ENCODE results near the gene CHSY1. TPM values are rescaled to one million over a fixed set of nuclear protein-coding genes. Genes with fewer than 3 reads are reported as not detected.

The CHSY1 gene
- total and polyA plus RNA-seq, 10 of the 15 experiments (the other 5 are each of a cell fraction or from before 2014, with no cell fraction given) = 1.4 to 31.2 (median 10.5) TPM

DNA sequence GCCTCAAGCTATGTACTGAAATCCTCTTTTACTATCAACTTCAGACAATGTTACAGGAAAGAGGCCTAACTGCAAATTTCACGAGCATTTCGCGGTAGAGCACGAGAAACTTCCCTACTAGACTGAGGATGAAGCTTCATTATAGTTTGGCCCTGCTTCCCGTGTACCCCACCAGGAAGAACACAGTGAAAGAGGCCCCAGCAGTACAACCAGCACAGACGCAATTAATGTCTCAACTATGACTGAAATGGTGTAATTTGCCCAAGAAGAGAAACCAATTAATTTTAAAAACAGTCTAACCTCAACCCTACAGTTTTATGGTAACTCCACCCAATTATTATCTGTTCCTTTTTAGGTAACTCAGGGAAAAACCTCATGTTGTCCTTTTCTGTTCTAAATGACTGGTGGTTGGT is 12.1 kb downstream of the CHSY1 start (continued):
- TF ChIP-seq ZBED1 (IDR thresholded peaks at IDR 0.05; ENCODE audit: borderline replicate concordance) (no peak), DPF2 (IDR thresholded peaks at IDR 0.05) (0 out of 2 replicates have a peak, but pooled peaks have one; percentile 45)
- TF ChIP-seq, protein P1, sequence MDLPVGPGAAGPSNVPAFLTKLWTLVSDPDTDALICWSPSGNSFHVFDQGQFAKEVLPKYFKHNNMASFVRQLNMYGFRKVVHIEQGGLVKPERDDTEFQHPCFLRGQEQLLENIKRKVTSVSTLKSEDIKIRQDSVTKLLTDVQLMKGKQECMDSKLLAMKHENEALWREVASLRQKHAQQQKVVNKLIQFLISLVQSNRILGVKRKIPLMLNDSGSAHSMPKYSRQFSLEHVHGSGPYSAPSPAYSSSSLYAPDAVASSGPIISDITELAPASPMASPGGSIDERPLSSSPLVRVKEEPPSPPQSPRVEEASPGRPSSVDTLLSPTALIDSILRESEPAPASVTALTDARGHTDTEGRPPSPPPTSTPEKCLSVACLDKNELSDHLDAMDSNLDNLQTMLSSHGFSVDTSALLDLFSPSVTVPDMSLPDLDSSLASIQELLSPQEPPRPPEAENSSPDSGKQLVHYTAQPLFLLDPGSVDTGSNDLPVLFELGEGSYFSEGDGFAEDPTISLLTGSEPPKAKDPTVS (IDR thresholded peaks at IDR 0.05; ENCODE audit: low read depth, low read length) = no peak
- TF ChIP-seq, protein P2, sequence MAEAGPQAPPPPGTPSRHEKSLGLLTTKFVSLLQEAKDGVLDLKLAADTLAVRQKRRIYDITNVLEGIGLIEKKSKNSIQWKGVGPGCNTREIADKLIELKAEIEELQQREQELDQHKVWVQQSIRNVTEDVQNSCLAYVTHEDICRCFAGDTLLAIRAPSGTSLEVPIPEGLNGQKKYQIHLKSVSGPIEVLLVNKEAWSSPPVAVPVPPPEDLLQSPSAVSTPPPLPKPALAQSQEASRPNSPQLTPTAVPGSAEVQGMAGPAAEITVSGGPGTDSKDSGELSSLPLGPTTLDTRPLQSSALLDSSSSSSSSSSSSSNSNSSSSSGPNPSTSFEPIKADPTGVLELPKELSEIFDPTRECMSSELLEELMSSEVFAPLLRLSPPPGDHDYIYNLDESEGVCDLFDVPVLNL (IDR thresholded peaks at IDR 0.05; ENCODE audit: low read depth, low read length) = no peak
- TF ChIP-seq, protein P3, sequence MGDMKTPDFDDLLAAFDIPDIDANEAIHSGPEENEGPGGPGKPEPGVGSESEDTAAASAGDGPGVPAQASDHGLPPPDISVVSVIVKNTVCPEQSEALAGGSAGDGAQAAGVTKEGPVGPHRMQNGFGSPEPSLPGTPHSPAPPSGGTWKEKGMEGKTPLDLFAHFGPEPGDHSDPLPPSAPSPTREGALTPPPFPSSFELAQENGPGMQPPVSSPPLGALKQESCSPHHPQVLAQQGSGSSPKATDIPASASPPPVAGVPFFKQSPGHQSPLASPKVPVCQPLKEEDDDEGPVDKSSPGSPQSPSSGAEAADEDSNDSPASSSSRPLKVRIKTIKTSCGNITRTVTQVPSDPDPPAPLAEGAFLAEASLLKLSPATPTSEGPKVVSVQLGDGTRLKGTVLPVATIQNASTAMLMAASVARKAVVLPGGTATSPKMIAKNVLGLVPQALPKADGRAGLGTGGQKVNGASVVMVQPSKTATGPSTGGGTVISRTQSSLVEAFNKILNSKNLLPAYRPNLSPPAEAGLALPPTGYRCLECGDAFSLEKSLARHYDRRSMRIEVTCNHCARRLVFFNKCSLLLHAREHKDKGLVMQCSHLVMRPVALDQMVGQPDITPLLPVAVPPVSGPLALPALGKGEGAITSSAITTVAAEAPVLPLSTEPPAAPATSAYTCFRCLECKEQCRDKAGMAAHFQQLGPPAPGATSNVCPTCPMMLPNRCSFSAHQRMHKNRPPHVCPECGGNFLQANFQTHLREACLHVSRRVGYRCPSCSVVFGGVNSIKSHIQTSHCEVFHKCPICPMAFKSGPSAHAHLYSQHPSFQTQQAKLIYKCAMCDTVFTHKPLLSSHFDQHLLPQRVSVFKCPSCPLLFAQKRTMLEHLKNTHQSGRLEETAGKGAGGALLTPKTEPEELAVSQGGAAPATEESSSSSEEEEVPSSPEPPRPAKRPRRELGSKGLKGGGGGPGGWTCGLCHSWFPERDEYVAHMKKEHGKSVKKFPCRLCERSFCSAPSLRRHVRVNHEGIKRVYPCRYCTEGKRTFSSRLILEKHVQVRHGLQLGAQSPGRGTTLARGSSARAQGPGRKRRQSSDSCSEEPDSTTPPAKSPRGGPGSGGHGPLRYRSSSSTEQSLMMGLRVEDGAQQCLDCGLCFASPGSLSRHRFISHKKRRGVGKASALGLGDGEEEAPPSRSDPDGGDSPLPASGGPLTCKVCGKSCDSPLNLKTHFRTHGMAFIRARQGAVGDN (IDR thresholded peaks at IDR 0.05) = peak; percentile 71
- TF ChIP-seq, protein P4, sequence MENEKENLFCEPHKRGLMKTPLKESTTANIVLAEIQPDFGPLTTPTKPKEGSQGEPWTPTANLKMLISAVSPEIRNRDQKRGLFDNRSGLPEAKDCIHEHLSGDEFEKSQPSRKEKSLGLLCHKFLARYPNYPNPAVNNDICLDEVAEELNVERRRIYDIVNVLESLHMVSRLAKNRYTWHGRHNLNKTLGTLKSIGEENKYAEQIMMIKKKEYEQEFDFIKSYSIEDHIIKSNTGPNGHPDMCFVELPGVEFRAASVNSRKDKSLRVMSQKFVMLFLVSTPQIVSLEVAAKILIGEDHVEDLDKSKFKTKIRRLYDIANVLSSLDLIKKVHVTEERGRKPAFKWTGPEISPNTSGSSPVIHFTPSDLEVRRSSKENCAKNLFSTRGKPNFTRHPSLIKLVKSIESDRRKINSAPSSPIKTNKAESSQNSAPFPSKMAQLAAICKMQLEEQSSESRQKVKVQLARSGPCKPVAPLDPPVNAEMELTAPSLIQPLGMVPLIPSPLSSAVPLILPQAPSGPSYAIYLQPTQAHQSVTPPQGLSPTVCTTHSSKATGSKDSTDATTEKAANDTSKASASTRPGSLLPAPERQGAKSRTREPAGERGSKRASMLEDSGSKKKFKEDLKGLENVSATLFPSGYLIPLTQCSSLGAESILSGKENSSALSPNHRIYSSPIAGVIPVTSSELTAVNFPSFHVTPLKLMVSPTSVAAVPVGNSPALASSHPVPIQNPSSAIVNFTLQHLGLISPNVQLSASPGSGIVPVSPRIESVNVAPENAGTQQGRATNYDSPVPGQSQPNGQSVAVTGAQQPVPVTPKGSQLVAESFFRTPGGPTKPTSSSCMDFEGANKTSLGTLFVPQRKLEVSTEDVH (IDR thresholded peaks at IDR 0.05; ENCODE audit: low read depth, partially characterized antibody) = no peak

Measured in GM12878 (cell line).